ENCODE data around the gene TGFBR3. TPM values are rescaled to one million over a fixed set of nuclear protein-coding genes. Genes with fewer than 3 reads are reported as not detected.

The TGFBR3 gene
- 9.3 TPM for total RNA-seq

DNA sequence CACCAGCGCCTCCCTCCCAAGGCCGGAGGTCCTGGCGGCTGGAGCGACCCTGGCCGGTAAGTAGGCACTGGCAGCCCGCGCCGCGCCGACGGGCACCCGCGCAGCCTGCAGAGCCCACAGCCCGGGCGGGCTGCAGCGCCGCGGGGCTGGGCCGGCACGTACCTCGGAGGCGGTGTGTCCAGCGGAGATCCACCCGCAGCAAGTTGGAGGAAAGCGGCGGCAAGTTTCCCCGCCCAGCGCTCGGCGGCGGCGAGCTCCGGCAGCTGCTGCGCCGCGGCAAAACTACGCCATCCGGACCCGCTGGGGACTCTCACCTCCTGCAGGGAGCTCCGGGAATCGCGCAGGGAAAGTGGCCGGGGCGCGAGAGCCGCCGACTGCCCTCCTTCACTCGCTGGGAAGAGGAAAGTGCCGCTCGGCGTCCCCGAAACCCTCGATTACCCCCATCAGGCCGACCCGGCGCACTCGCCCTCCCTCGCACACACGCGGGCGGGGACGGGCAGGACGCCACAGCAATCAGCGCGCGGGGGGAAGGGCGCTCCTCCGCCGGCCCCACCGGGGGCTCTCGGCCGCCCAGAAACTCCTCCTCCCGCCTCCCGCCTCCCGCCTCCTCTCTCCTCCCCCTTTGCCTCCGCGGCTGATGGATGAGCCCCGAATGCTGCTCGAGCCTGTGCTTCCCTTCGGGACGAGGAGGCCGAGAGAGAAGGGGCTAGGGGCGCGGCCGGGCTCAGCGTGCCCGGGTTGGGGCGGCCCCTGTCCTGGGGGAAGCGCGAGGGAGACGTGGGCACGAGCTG is at the start of gene TGFBR3:
Gene TGFBR3 (minus strand): TSS at position 436 of the 791 bp plus-strand sequence. CDS start 24,620 bp downstream, outside the sequence.
- ATAC-seq (peak; percentile 92), DNase-seq (ENCODE audit: low spot score) (peak; percentile 96)

DNA sequence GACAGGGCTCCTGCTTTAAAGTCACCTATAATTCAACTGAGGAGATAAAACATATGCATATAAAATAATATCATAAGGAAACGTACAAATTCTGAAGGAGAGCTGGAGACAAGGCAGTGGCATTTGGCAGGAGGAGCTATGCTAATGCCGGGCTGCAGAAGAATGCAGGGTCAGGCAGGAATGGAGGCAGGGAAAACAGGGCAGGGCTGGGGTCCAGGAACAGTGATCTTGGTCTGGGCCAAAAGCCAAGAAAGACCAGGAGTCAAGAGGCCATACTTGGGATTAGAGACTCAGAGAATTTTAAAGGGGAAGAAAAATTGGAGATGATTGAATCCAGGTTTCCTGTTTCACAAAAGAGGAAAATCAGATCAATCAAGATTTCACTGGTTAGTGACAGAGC is 43.3 kb upstream of the TGFBR3 start:
- ATAC-seq (peak; percentile 25), DNase-seq (ENCODE audit: low spot score) (no peak)

DNA sequence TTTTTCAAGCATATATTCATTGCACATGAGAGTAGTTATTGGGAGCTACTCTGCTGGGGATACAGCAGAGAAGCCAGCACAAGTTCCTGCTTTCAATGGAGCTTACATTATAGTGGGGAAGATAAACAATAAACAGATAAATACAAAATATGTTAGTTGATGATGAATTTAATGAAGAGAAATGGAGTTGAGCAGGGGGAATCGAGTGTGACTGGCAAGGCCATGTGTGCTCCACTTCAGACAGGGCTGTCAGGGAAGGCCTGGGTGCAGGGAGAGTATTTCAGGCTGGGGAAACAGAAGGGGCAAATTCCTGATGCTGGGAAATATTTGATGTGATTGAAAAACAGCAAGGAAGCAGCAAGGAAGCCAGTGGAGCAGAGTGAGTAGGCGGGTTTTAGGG is 42.1 kb upstream of the TGFBR3 start:
- no peak for ATAC-seq
- no peak for DNase-seq (ENCODE audit: low spot score)

DNA sequence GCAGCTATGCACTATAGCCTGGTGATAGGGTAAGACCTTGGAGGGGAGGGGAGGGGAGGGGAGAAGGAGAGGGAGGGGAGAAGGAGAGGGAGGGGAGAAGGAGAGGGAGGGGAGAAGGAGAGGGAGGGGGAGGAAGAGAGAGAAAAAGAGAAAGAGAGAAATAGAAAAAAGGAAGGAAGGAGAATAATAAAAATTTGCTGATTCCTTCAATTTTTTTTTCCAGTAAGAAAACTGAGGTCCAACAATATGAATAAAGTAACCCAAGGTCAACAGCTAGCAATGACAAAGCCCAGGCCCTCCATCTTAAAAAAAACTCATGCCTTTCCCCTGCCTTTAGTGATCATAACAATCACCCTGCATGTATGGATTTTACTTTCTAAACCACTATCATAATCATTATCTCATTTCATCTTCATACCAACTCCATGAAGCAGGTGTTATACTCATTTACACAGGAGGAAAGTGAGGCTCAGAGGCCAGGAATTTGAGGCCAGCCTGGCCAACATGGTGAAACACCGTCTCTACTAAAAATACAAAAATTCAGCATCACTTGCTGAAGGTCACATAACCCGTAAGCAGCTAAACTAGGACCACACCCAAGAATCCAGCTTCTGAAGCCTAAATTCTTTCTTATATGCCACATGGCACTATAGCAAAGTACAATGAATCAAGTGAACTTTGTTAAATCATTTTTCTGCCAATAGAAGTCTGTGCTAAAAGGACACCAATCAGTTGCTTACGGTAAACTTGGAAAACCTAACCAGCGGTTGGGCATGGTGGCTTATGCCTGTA is 39.9 kb upstream of the TGFBR3 start:
- no peak for DNase-seq (ENCODE audit: low spot score)
- ATAC-seq: no peak

DNA sequence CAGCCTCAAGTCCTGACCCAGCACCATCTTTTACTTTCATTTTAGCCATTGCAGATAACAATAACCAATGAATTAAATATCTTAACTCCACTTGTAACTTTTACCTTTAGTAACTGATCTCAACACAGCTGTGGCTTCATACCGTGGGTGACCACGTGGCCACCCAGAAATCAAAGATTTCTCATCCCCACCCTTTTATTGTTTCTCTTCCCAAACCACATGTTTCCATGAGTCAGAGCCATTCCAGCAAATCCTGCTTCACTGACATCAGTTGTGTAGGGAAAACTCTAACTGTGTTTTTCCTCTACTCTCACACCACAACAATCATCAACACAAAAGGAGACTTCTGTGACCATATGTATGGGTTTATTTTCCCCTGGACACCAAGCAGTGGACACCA is 38.2 kb upstream of the TGFBR3 start:
- ATAC-seq (no peak), DNase-seq (ENCODE audit: low spot score) (no peak)

DNA sequence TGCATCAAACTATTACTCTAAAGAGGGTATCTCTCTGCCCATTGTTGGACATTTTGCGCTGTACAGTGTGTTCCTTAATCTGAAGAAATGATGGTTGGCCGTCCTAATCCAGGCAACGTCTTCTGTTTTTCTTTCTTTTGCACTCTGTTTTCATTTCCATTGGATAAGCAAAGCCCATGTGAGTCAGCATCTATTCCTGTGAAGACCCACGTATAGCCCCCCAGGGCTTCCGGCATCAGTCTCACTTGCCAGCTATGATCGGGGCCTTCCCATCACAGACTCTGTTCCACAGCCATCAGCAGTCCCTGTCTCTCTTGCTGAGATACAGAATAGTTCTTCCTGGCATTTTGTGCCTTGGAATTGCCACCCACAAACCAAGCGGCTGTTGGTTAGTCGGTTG is 34.0 kb upstream of the TGFBR3 start:
- ATAC-seq (no peak), DNase-seq (ENCODE audit: low spot score) (no peak)

DNA sequence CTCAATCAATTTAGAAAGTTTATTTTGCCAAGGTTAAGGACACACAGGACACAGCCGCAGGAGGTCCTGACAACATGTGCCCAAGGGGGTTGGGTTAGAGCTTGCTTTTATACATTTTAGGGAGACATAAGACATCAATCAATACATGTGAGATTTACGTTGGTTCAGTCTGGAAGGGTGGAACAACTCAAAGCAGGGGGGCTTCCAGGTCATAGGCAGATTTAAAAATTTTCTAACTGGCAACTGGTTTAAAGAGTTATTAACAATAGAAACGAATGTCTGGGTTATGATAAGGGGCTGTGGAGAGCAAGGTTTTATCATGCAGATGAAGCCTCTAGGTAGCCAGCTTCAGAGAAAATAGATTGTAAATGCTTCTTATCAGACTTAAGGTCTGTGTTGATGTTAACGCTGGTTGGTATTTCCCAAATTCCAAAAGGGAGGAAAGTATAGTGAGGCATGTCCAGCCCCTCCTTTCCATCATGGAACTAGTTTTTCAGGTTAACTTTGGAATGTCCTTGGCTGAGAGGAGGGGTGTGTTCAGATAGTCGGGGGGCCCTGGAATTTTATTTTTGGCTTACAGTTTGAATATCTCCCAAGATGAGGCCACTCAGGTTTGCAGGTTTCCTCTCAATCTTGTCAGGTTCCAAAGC is 31.0 kb upstream of the TGFBR3 start:
- ATAC-seq: no peak
- DNase-seq (ENCODE audit: low spot score): no peak

DNA sequence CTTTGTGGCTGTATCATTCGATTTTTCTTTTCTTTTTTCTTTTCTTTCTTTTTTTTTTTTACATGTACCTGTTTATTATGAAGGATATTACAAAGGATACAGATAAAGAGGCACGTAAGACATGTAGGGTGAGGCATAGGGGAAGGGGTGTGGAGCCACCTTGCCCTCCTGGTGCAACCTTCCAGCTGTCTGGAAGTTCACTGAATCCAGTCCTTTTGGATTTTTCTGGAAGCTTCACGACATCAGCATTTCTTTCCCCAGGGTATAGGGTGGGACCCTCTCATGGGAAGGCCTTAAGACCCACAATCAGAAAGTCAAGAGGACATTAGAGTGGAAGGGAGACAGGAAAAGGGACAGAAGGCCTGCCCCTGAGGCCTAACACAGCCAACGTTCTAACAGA is 30.1 kb upstream of the TGFBR3 start:
- no peak for DNase-seq (ENCODE audit: low spot score)

DNA sequence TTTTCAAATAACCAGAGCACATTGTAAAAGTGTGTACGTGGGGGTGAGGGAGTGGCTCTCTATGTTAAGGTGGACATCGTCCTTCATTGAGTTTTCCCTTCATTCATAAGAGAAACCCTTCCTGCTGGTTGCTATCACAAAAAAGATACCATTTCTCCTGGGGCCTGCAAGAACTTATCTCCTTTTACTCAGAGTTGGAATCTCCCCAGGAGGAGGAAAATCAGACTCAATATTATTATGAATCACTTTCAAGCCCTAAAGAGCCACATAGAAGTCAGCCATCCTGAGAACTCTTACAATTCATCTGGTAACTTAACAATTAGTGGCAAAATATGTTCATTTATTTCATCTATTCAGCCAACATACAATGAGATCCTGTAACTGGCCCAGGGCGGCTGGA is 27.1 kb upstream of the TGFBR3 start:
- DNase-seq (ENCODE audit: low spot score) (no peak), ATAC-seq (no peak)

More for the DNA sequence above, 30.1 kb upstream of the TGFBR3 start:
- no peak for ATAC-seq

DNA sequence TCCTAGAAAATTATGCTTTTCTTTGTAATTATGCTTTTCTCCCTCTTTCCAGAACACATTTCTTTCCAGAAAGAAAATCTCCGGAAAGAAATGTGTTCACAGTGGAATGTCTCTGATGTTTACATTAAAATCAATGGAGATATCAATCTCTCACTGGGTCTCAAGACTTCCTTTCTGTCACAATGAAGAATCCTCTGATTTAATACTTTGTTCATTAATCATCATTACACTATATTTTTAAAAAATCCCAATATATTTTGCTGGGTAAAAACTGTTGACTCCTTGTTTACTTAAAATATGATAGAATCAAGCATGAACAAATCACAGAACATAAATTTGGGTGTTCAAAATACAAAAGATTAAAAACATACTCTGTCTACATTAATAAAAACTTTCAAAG is 26.3 kb upstream of the TGFBR3 start:
- DNase-seq (ENCODE audit: low spot score): no peak
- ATAC-seq: no peak

DNA sequence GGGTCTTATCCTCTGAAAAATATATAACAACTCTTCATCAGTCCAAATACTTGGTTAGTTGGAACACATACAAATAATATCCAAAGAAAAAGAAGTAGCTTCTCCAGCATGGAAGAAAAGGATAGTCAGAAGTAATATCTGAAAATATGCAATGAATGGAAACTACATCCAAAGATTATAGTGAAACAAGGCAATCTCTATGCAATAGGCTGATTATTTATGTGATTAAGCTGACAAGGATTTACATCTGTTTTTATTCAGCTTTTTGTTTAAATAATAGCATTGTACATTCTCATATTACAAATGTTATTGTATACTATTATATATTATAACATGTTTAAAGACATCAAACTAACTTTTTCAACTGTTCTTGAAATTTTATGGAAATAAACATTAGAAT is 15.3 kb upstream of the TGFBR3 start:
- DNase-seq (ENCODE audit: low spot score) (no peak), ATAC-seq (no peak)

DNA sequence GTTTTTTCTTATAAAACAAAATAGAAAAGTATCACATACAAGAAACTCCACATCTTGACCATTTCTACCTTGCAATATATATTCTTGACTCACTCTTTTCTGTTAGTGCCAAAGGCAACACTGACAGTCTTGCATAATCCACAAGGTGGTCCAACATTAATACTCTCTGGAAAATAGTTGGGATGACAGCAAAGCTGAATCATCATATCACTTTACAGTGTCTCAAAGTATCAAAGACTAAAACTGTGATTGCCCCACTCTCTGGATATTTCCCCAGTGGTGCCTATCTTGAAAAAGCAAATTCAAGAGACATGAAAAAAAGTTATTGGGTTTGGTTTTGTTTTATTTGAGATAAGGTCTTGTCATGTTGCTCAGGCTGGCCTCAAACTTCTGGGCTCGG is 14.6 kb upstream of the TGFBR3 start:
- DNase-seq (ENCODE audit: low spot score) (no peak), ATAC-seq (no peak)

DNA sequence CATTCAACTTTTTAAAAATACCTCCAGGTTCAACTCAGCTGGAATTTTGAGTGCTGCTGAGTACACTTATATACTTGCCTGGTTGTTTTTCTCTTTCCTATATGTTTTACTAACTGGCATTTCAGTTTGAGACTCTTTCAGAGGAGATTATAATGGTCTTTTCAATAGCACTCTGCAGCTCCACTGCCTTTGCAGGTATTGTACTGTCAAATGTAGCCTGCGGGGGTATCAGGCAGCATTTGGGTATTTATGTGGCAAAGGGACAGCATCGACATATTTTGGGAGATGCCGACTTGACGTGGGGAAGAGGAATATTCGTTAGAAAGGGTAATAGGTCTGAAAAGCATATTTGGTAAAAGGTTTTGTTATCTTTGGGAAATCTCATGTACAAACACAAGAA is 11.1 kb upstream of the TGFBR3 start:
- no peak for DNase-seq (ENCODE audit: low spot score)

DNA sequence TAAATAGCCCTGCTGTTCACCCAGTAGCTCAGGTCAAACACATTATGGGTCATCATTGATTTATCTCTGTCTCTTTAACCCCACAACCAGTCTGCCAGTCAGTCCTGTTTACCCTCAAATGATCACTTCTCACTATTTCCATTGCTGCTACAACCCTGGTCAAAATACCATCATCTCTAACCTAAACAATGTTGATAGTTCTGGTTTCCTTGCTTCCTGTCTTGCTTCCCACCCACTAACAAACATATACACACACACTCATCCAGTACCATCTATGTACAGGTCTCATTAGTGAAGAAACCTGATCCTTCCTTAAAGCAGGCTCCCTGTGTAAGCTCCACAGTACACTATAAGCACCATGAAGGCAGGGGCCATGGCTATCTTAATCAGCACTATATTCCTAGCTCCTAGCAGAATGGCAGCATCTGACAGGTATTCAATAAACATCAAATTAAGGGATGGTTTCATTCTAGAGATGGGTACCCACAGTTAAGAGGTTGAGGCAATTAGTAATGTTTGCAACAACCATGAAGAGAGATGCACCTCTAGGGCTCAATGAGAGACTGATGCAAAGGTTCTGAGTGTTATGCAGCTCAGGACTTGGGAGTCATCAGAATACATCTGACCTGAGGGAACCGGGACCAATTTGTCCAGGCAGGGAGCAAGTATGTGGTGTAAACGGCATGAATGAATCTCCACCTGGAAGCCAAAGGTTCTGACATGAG is 10.0 kb upstream of the TGFBR3 start:
- DNase-seq (ENCODE audit: low spot score) (no peak), ATAC-seq (no peak)

More for the DNA sequence above, 11.1 kb upstream of the TGFBR3 start:
- ATAC-seq: no peak

DNA sequence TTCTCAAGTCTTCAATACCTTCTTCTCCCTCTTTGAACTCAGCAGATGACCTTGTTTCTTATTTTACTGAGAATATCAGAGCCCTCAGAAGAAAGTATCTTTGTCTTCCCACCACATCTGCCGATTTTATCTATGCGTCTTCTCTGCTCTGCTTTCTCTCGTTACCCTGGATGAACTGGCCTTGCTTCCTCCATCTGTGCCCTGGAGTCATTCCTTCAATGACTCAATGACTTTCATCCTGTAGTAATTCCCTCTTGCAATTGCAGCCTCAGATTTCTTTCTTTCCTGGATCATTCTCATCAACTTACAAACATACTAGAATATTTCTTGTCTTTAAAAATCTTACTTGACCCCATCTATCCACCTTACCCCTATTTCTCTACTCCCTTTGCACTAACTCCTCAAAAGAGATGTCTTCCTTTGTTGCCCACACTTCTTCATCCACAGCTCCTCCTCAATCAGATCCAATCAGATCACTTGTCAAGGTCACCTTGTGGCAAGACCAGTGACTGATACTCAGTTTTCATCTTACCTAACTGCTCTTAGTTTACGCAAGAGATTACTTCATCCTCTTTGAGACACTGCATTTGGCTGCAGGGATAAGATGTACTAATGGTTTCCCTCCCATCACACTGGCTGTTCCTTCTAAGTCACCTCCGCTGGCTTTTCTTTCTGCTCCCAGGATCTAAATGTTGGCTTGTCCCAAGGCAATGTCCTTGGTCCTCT is 8.2 kb upstream of the TGFBR3 start:
- ATAC-seq (no peak), DNase-seq (ENCODE audit: low spot score) (no peak)

DNA sequence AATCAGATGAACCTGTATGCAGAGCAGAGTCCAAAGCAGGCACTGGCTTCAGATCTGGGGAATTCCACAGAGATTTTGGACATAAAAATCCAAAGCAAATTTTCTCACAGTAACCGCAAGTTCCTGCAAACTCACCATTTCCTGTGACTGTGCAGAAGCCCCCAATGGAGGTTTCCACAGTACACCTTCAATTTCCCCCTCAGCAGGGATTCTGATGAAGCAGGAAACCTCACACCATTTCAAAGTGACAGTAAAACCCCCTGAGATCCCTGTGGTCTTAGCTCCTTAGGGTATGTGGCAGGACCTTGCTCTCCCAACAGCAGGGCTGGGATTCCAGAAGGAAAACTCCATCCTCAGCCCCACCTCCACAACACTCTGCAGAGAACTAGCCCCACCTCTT is 6.0 kb upstream of the TGFBR3 start:
- DNase-seq (ENCODE audit: low spot score) (no peak), ATAC-seq (no peak)

DNA sequence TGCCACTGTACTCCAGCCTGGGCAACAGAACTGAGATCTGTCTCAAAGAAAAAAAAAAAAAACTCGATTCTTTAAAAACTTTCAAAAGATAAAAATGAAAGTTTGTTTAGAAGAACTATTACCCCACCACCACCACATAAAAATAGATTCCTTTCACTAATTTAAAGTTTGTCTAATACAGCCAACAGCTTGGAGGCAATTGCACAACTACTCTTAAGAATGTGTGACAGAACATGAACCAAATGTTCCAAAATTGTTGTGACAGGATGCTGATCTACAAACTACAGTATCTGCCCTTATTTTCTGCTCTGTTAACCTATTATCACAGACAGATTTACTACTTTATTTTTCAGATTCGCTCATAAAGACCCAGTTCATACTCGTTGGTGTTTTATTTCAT is 5.5 kb upstream of the TGFBR3 start:
- DNase-seq (ENCODE audit: low spot score) (no peak), ATAC-seq (no peak)

DNA sequence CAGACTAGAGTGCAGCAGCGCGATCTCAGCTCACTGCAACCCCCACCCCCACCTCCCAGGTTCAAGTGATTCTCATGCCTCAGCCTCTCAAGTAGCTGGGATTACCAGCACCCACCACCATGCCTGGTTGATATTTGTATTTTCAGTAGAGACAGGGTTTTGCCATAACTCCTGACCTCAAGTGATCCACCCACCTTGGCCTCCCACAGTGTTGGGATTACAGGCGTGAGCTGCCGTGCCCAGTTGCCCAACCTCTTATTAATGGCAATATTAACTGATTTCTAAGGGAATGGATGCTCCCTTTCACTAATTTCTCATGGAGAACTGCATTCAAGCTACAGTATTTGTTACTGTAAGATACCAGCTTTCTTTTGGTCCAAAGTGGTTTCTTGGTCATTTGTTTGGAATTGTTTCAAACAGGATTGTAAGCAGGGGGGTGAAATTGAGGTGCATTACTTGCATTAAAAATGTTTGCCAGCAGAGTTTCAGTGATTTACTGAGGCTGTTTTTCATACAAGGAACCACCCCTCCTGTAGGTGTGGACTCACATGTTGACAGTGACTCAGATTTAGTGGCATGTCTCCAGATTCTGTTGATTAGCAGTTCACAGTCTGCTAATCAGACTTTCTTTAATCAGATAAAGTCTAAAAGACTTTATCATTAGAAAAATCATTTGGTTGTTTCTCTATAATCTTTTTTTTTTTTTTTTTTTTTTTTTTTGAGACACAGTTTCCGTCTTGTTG is 3.9 kb upstream of the TGFBR3 start:
- ATAC-seq (no peak), DNase-seq (ENCODE audit: low spot score) (no peak)

DNA sequence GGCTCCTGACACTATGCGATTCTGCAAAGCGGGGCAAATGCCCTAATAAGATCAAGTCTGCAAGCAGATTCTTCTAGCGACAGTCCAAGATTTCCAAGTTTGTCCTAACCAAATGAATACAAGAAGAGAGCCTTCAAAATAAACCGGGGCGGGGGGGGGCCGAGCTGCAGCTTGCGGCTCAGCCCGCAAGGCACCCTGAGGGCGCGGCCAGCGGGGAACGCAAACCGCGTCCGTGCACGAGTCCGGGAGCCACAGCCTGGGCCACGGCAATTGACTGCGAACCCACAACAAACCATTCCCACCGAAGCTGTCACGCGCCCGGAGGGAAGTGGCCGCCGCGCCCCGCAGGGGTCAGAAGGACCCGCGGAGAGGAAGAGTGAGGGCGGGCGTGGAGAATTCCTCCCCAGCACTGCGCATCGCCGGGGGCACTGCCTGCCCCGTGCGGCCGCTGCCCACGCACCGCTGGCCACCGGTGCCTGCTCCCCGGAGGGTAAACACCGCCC is 687 bp downstream of the TGFBR3 start:
- ATAC-seq (peak; percentile 53), DNase-seq (ENCODE audit: low spot score) (no peak)
